Type B pancreatic cell (in vitro differentiated cells): Measurements from ENCODE around the gene ZNF26. TPM values are rescaled to one million over a fixed set of nuclear protein-coding genes. Genes with fewer than 3 reads are reported as not detected.
"Not testable (repeated sequence)": the region's sequence is repeated elsewhere in the genome, so short reads cannot be mapped to it uniquely, and the experiment has no call there.

ENCODE experiments used
- DNase-seq: peaks from one replicate; pipeline ENCODE4 v3.0.0; 2021; ENCODE audit warnings: mixed read lengths; ENCODE audit not compliant: unreplicated experiment; ENCODE audit errors: extremely low spot score
- H3K27ac Mint-ChIP-seq: 2 replicates; pipeline ENCODE4 v1.8.0; 2021; ENCODE audit warnings: mild to moderate bottlenecking, mixed read lengths
- H3K27me3 Mint-ChIP-seq: 2 replicates; pipeline ENCODE4 v1.8.0; 2021; ENCODE audit warnings: mixed read lengths
- H3K36me3 Mint-ChIP-seq: 2 replicates; pipeline ENCODE4 v1.8.0; 2021; ENCODE audit warnings: mixed read lengths
- H3K4me1 Mint-ChIP-seq: one replicate; pipeline ENCODE4 v1.8.0; 2021; ENCODE audit warnings: mixed read lengths; ENCODE audit not compliant: unreplicated experiment
- H3K4me3 Mint-ChIP-seq: 2 replicates; pipeline ENCODE4 v1.8.0; 2021; ENCODE audit warnings: mild to moderate bottlenecking, mixed read lengths
- H3K9me3 Mint-ChIP-seq: 2 replicates; pipeline ENCODE4 v1.8.0; 2021; ENCODE audit warnings: mixed read lengths
- CTCF ChIP-seq: fragments of 200-600 bp; sonication (generic); conservative IDR thresholded peaks from 2 replicates; pipeline ENCODE4 v1.5.0; 2021; ENCODE audit warnings: antibody characterized with exemption, mild to moderate bottlenecking
- total RNA-seq: library from RNA; stranded (reverse); gene quantifications from 2 replicates; pipeline ENCODE4 v1.2.1, GENCODE V29; 2021; ENCODE audit warnings: low replicate concordance

The ZNF26 gene
- total RNA-seq, 1 donor from 2014 or later: 12.5 TPM

GRCh38 chr12:132965796-132966195, 20.4 kb upstream of the ZNF26 start:
- no peak overlapping the region for H3K27ac Mint-ChIP-seq
- H3K36me3 Mint-ChIP-seq: peaks cover 16% of the 10 kb centered on the region
- H3K27me3 Mint-ChIP-seq: no peaks in the 10 kb centered on the region
- no peak for TF ChIP-seq CTCF
- no peak for DNase-seq
- no peaks in the 10 kb centered on the region for H3K4me1 Mint-ChIP-seq
- peaks cover 13% of the 10 kb centered on the region for H3K9me3 Mint-ChIP-seq
- H3K4me3 Mint-ChIP-seq: no peak overlapping the region

GRCh38 chr12:132966676-132967415, 19.3 kb upstream of the ZNF26 start:
- peaks cover 14% of the 10 kb centered on the region for H3K9me3 Mint-ChIP-seq
- H3K4me1 Mint-ChIP-seq: no peaks in the 10 kb centered on the region
- TF ChIP-seq CTCF: no peak
- no peak overlapping the region for H3K27ac Mint-ChIP-seq
- no peak overlapping the region for H3K4me3 Mint-ChIP-seq
- no peak for DNase-seq
- H3K36me3 Mint-ChIP-seq: peaks cover 12% of the 10 kb centered on the region
- H3K27me3 Mint-ChIP-seq: no peaks in the 10 kb centered on the region

GRCh38 chr12:132967736-132968135, 18.4 kb upstream of the ZNF26 start:
- H3K9me3 Mint-ChIP-seq: peaks cover 23% of the 10 kb centered on the region
- DNase-seq: no peak

GRCh38 chr12:132972374-132972773, 13.8 kb upstream of the ZNF26 start:
- no peak for TF ChIP-seq CTCF
- Mint-ChIP-seq H3K9me3 (peaks cover 16% of the 10 kb centered on the region), H3K27ac (no peak overlapping the region), H3K36me3 (no peaks in the 10 kb centered on the region), H3K4me3 (no peak overlapping the region), H3K27me3 (no peaks in the 10 kb centered on the region), H3K4me1 (no peaks in the 10 kb centered on the region)
- no peak for DNase-seq

More at GRCh38 chr12:132967736-132968135, 18.4 kb upstream of the ZNF26 start:
- Mint-ChIP-seq H3K27ac (no peak overlapping the region), H3K36me3 (peaks cover 12% of the 10 kb centered on the region), H3K4me1 (no peaks in the 10 kb centered on the region), H3K27me3 (no peaks in the 10 kb centered on the region), H3K4me3 (no peak overlapping the region)
- TF ChIP-seq CTCF: no peak

GRCh38 chr12:132976870-132977269, 9.3 kb upstream of the ZNF26 start:
- peaks cover 15% of the 10 kb centered on the region for H3K9me3 Mint-ChIP-seq
- peak; percentile 44 for TF ChIP-seq CTCF
- H3K4me1 Mint-ChIP-seq, H3K27me3 Mint-ChIP-seq, H3K27ac Mint-ChIP-seq, H3K4me3 Mint-ChIP-seq, DNase-seq, H3K36me3 Mint-ChIP-seq: not testable (repeated sequence)
